ENCODE measurements around the gene SRC.

The SRC gene

DNA sequence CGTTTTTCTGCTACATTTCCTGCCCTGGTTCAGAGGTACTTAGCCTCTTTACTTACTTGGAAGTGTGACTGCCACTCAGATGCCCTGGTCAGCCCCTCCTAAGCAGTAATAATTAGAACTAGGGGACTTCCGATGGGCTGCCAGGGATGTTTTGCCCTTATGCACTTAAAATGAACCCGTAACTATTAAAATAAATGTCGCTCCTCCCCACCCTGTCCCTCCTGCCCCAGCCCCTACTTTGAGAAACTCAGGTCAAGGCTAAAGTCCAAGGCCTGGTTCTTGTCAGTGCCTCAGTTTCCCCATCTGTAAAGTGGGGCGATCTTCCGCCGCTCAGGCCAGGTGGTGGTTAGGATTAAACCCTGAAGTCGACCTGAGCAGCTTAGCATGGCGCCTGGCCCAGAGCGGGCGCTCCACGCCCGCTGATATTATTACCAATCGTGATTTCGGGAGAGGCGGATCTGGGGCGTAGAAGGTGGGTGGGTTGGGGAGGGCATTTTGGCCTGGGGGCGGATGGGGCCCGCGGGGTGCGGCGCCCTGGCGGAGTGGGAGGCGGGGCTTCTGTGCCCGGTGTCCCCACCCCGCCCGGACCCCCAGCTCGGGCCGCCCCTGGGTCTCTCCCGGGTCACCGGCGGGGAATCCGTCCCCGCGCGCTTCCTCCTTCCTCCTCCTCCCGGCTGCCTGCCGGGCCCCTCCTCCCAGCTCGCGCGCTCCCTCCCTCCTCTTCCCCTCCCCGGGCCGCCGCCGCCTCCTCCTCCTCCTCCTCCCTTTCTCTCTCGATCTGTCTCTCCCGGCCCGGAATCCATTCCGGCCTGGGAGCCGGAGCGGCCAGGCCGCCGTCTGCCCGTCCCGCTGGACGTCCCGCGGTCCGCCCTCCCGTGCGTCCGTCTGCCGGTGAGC, at the start of gene SRC:
Gene SRC (plus strand): TSS at position 802 of the 897 bp plus-strand sequence. CDS start 38,014 bp downstream, outside the sequence.
- DNase-seq: peak; percentile 48

DNA sequence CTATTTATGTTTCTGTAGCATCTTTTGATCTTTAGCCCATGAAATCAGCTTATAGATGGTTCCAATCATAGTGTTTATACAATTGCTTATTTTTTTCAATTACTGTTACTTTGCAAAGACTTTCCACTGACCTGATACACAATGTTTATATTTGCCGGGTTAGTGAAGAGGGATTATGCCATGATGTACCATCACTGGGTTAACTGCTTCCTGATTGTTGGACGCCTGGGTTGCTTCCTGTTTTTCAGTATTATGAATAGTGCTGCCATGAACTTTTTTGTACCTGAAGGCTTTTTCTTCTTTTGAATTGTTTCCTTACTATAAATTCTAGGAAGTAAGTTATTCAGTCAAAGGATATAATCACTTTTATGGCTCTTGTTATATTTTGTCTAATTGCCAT, 49.6 kb upstream of the SRC start:
- DNase-seq: no peak

DNA sequence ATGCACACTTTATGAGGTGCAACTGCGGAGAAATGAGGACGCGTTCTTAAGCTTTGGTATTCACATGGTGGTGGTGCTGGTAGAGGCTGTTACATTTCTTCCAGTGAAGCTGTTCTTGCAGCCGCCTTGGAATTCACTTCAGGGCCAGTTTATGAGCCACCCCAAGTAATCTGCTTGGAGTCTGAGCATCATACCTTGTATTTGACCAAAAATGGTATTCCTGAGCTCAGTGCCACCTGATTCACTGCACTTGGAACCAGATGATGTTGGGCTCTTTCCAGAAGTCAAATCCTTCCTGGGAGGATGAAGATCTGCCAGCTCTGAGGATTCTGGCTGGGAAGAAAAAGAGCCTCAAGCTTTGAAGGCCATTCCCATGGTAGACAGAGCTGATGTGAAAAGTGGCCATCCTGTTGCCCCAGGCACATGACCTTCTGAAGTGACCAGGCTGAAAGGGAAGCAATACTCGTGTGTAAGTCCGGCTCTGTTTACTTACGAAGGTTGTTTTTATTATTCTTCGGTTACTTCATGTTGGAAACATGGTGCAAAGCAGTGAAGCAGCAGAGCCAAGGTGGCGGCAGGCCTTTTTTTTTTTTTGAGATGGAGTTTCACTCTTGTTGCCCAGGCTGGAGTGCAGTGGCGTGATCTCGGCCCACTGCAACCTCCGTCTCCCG, 48.7 kb upstream of the SRC start:
- no peak for DNase-seq

DNA sequence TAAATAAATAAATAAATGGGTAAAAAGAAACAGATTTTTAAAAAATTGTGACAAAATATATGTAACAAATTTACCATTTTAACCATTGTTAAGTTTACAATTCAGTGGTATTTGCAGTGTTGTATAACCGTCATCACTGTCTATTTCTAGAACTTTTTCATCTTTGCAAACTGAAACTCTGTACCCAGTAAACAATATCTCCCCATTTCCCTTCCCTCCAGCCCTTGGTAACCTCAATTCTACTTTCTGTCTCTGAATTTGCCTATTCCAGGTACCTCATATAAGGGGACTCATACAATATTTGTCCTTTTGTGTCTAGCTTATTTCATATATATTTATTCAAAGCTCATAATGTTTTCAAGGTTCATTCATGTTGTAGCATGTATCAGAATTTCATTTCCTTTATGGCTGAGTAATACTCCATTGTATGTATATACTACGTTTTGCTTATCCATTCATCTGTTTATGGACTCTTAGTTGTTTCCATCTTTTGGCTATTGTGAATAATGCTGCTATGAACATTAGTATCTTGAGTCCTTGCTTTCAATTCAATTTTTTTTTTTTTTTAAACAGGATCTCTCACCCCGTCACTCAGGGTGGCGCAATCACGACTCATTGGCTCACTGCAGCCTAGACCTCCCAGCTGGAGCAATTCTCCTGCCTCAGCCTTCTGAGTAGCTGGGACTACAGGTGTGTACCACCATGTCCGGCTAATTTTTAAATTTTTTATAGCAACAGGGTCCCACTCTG, 47.6 kb upstream of the SRC start:
- DNase-seq: no peak

DNA sequence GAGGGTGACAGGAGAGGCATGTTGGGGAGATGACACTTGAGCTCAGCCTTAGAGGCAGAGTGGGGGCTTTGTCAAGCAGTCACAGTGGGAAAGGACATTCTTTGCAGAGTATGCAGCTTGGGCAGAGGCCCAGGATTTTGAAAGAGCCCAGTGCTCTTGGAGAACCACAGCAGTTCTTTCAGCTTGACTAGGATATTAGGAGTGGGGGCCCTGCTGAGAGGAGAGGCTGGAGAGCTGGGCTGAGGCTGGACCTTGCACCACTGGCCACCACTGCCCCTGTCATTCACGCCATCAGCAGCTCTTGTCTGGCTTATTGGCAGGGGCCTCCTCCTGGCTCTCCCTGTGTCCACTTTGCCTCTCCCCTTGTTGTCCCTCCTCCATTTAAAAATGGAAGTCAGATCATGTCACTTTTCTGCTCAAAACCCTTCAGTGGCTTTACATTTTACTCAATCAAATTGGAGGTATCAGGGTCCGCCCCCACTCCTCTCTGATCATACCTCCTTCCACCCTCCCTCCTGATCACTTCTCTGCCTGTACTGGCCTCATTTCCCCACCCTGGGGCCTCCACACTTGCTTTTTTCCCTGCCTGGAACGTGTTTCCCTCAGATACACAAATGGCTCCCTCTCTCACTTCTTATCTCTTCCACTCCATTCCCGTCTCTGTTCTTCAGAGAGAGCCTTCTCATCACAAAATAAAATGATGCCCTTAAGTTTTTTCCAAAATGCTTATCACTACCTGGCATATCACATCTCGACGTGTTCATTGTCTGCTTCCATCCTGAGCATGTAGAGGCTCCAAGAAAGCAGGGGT, 46.0 kb upstream of the SRC start:
- no peak for DNase-seq

DNA sequence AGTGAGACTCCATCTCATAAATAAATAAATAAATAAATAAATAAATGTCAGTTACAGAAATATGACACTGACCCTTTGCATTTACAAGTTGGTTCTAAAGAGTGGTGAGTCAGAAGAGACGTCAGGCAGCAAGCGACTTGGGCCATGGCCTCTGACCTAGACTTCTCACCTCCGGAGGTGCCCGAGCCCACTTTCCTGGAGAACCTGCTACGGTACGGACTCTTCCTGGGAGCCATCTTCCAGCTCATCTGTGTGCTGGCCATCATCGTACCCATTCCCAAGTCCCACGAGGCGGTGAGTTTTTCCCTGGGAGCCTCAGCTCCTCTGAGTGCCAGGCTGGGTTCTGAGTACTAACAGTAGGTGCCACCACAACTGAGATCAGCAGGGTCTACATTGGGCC, 44.8 kb upstream of the SRC start:
- DNase-seq: no peak

DNA sequence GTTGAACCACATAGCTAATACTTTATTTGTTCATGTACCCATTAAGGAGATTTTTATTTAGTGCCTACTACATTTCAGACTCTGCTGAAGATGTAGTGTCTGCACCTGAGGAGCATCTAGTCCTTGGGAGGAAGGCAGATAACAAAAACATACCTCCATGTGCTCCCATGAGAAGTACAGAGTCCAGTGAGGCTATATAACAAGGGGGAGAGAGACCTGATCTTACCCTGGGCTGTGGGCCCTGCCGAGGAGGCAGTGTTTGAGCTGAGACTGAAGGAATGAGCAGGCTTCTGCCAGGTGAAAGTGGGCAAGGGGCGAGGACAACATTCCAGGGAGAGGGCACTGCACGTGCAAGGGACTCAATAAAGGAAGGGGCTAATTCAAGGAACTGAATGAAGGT, 44.4 kb upstream of the SRC start:
- no peak for DNase-seq

DNA sequence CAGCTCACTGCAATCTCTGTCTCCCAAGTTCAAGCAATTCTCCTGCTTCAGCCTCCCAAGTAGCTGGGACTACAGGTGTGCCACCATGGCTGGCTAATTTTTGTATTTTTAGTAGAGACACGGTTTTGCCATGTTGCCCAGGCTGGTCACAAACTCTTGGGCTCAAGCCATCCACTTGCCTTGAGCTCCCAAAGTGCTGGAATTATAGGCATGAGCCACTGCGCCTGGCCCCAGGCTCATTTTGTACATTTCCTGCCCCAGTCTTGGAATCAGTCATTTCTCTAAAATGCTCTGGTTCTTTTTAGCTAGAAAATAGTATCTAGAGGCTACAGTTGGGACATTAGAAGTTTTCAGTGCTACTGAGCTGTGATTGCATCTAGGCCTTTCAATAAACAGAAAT, 43.0 kb upstream of the SRC start:
- DNase-seq: no peak

DNA sequence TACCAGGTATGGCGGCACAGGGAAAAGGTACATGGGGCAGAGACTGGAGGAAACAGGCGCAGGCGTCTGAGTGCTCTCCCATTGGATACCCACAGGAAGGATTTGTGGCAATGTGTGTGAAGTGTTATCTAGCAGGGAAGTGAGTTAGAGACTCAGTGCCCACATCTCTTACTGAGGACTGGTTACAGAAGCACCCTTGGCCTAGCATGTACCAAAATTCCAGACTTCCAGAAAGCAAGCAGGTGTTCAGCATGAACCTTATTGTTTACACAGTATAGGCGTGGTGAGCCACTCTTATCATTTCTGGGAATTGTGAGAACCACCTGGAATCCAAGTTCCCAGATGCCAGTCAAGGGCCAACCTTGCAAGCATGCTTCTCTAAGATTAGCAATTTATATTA, 42.3 kb upstream of the SRC start:
- no peak for DNase-seq

DNA sequence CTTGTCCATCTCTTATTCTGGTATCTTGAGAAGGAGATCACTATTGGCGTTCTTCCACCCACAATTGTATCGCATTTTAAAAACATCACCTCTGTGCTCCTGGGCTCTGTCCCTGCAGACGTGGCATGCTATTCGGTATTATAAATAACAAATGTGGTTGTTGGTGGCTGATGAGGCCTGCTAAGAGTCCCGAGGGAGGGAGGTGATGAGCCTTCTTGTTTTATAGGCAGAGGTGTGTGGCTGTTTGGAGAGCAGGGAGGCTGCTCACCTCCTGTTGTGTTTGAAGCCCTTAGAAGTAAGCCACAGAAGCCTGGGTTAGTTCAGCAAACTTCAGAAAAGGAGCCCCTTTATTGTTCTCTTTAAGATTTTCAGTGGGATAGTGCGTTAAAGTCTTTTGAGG, 40.9 kb upstream of the SRC start:
- DNase-seq: no peak

DNA sequence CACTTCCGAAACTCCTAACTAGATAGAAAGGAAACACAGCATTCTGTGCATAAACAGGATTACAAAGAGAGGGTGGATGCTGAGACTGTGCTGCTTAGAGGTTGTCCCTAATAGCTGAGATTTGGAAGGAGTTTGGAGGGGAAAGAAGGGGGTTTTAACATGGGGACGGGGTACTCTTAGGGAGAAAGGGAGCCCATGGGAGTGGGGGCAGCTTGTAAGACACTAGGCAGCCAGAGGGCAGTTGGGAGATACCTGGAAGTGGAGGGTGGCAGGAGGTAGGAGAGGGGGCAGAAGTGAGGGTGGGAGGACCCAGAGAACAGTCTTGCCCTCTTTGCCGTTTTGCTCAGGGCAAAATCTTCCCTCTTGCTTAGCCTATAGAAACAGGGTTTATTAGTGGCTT, 40.1 kb upstream of the SRC start:
- DNase-seq: no peak

DNA sequence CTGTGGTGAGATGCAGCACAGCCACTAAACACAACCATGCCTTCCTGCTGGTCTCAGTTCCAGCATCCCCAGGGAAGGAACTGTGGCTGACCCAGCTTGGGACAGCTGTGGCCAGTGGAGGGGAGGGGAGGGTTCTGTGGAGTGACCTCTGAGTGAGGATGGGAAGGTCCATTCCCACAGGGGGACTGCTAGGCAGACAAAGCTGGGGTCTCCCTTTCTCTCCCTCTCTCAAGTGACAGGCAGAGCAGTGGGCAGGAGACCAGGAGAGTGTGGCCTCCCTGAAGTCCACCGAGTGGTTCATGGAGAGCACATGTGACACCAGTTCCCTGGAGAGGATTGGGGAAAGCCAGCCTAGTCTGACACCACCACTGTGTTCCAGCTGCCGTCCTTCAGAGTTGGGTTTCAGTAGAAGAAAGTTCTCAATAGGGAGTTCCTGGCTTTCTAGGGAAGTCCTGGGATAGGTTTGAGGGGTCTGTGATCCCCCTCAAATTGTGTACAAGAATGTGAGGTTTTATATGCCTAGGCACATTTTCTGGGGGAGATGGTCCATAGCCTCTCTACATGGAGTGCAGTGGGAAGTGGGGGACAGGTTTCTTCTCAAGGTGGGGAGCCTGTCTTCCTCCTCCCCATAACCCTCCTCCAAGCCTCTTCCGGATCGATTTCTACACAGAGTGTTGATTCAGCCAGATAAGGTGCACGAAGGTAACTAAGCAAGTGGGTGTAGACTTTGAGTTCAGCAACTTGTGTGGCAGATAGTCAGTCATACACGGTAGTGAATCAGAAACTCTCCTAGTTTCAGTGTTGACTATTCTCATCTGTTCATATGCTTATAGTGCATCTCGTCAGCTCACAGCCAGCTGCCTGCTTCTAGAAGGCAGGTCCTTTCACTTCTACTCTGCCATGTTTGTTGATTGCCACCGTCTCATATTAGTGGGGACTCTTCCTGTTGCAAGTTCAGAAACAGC, 37.6 kb upstream of the SRC start:
- DNase-seq: peak; percentile 9

DNA sequence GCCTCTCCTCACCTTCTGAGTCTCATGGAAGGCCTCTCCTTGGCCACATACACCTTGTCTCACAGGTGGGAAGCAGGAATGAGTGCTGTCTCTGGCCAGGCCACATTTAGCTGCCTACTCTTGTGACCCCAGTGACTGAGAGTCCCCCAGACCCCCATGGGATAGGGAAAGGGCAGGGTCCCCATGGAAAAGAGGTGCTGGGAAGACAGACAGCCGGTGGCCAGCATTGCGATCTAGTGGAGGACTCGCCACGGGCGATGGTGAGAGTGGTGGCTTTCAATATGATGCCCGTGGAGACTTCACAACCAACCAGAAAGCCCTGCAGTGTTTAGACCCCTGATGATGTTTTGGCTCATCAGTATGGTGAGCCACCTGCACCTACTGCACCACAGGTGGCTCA, 36.6 kb upstream of the SRC start:
- DNase-seq: no peak

DNA sequence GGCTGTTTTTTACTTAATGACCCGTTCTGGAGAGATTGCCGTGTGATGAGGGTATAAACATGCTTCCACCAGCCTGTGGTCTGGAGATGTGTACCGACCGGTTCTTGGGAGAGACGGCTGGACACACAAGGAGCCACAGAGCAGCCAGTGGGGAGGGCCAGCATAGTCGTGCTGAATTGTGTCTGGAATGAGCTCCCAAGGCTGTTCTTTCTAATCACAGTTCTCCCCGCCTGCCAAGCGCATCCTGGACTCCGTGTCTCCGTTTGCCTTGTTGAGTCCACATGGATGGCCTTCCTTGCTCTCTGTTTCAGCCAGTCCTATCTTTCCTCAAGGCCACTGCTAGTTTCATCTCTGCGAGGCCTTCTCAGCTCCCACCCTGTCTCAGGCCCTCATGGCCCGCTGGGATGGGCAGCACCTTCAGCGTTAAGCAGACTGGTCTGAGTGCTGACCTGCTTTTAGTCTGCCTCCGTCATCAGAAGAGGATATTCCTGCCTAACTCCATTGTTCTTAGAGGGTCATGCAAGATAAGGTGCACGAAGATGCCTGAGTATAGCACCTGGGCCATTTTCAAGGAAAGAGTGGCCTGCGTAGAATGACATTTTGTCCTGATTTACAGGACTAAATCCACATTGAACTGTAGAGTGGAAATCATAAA, 35.9 kb upstream of the SRC start:
- DNase-seq: no peak

DNA sequence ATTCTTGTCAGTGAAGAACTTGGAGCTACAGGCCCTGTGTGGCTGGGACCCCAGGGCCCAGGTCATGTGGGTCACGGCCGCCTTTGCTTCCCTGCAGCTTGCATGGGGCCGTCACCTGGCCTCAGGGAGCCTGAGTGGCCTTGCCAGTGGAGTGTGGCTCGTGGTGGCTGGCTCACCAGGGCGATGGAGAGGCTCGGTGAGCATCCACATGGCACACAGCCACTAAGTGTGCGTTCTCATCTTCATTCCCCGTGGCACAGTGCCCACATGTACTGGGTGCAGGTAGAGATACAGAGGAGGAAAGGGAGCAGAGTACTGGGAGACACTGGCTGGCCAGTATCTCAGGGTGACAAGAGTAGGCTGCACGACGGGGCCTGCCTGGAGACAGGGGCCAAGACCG, 35.0 kb upstream of the SRC start:
- no peak for DNase-seq

DNA sequence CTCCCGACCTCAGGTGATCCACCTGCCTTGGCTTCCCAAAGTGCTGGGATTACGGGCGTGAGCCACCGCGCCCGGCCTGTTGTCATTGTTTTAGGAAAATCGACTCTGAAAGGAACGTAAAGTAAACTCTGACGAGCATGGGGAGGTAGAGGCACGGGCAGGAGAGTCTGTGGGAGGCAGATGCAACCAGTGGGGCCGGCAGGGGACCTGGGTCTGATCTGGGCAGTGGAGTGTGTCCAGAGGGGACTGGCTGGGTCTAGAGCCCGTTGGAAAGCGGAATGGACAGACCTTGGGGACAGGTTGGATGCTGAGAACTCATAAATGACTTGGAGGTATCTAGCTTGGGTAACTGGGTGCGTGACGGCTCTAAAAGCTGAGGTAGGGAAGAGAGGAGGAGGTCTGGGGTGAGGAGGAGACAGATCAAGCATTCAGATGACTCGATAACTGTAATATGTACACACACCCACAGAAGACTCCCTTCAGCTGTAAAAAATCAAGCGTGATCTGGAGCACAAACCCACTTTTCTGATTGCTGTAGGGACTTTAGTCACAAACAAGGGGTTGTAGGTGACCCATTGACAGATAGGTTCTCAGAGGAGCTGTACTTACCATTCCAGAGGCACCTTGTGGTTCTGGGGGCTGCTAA, 34.1 kb upstream of the SRC start:
- no peak for DNase-seq

DNA sequence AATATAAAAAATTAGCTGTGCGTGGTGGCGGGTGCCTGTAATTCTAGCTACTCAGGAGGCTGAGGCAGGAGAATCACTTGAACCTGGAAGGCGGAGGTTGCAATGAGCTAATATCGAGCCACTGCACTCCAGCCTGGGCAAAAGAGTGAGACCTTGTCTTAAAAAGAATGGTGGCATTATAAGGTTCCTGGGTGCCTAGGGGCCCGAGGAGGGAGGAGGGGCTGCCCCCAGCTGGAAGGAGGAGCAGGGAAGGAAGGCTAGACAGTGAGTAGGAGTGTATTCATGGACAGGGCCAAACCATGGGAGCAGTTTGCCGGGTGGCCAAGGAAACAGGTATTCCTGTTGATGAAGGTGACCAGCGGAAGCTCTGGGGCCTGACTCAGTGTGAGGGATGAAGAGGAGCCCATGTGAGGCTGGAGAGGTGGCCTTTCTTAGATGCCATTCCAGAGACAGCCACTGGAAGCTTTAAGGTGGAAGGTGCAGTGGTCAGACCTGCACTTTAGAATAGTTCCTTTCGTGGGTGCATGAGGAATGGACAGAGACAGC, 32.3 kb upstream of the SRC start:
- DNase-seq: no peak

DNA sequence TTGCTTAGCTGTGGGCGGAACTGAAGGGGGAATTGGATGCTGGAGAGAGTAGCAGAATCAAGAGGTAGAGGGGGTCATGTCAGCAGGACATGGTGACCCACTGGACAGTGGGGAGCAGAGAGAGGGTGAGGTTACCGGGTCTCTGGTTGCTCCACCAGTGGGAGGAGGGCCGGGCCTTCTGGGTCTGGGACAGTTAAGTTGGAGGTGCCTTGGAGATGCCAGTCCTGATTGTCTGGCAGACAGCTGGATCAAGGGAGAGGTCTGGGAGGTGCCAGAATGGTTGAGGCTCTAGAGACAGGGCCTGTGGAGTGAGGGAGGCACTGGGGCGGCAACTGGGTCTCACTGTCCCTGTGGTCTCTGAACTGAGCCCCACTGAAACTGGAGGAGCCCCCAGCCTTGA, 31.8 kb upstream of the SRC start:
- no peak for DNase-seq

DNA sequence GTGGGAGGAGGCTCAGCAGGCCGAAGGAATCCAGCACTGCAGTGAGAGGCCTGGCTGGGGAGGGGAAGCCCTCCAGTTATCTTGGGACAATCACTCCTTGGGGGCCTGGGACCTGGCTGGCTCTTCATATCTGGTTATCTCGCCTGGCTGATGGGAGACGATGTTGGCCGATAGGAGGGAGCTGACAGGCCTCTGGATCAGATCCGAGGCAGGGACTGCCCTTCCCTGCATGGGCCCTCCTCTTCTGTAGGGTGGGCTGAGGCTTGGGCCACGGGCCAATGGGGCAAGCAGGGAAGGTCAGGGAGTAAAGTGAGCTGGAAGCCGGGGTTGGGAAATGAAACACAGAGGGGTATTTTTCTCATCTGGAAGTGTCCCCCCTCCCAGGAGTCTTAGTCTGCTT, 31.3 kb upstream of the SRC start:
- no peak for DNase-seq

DNA sequence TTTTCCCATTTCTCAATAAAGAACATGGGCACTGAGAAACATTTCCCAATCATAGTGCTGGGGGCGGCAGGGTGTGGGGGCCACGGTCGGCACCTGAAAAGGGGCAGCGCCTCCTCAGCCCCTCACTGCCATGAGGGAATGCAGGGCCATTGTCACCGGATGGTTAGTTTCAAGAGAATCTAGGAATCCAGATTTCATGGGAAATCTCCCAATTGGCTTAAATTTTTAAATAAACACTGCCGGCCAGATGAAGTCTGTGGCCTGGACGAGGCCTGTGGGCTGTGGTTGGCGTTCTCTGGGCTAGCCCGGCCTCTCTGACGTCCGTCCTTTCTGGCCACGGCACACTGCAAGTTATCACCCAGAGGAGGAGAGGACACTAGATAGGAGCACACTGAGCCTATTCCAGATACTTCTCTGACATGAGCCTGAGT, 30.9 kb upstream of the SRC start:
- DNase-seq: no peak
